Measurements from ENCODE around the gene GALNT11. TPM values are rescaled to one million over a fixed set of nuclear protein-coding genes. Genes with fewer than 3 reads are reported as not detected.

Gene GALNT11
- 10 to 100 TPM; 20.8 to 22.5 TPM for total RNA-seq

DNA sequence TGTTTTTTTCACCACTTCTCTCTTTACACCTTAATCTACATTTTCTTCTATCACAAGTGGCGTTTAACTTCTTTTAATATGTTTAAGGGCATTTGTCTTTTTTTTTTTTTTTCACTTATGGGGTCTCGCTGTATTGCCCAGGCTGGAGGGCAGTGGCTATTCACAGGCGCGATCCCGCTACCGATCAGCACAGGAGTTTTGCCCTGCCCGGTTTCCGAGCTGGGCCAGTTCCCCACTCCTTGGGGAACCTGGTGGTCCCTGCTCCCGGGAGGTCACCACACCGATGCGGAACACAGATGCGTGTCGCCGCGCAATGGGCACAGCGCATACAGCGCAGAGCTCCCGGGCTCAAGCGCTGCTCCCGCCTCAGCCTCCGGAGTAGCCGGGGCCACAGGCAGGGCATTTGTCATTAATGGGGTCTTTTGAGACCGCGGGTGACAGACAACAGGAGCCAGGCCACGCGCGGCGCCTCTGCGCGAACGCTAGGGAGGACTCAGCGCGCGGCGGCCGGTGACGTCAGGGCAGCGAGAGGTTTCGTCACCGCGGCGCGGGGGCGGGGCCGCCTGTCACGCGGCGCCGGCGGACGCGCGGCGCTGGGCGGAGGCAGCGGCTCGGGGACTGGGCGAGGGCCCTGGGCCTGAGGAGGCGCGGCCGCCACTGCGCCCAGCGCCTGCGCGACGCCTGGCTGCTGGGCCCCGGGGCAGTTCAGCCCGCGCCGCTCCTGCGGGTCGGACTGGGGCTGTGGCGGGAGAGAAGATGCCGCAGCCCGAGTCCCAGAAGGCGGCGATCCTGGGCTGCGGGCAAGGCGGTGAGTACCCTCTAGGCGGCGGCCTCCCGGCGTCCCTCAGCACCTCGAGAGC lies at the start of gene GALNT11:
TSS of gene GALNT11 (plus strand) at position 598 of the 860 bp plus-strand sequence. CDS start 68,554 bp downstream, outside the sequence.
- Mint-ChIP-seq H3K4me1 (peaks cover 35% of the 10 kb centered on the region), H3K27me3 (peaks cover 7% of the 10 kb centered on the region), H3K27ac (peak within 1 kb of the TSS; percentile 85), H3K4me3 (peak within 1 kb of the TSS; percentile 77), H3K9me3 (ENCODE audit: low read depth) (no peaks in the 10 kb centered on the region), H3K36me3 (peaks cover 27% of the 10 kb centered on the region)
- CTCF ChIA-PET: interaction anchor here (0.7 to 0.9 kb wide), 2 partner anchors 28 to 242 kb away, joined by 4 read pairs; no protein-coding TSS in a partner anchor
- peak; percentile 96 for ATAC-seq
- DNase-seq: peak; percentile 87

DNA sequence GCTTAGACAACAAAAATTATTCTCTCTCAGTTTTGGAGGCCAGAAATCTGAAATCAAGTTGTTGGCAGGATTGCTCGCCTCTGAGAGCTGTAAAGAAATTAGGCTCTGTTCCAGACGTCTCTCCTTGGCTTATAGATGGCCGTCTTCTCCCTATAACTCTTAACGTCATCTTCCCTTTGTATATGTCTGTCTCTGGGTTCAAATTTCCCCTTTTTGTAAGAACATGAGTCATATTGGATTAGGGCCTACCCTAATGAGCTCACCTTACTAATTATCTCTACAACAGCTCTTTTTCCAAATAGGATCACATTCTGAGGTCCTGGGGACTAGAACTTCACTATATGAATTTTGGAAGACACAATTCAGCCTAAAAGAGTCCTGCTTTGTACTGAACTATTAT lies 46.9 kb upstream of the GALNT11 start:
- H3K4me3 Mint-ChIP-seq: no peak overlapping the region
- H3K27me3 Mint-ChIP-seq: peaks cover 11% of the 10 kb centered on the region
- H3K9me3 Mint-ChIP-seq (ENCODE audit: low read depth): no peaks in the 10 kb centered on the region
- H3K27ac Mint-ChIP-seq: no peak overlapping the region
- CTCF ChIA-PET: interaction anchor here (0.6 kb wide), 1 partner anchor 523 kb away, joined by 3 read pairs; no protein-coding TSS in a partner anchor
- no peaks in the 10 kb centered on the region for H3K36me3 Mint-ChIP-seq
- ATAC-seq (no peak), DNase-seq (no peak)
- no peaks in the 10 kb centered on the region for H3K4me1 Mint-ChIP-seq

DNA sequence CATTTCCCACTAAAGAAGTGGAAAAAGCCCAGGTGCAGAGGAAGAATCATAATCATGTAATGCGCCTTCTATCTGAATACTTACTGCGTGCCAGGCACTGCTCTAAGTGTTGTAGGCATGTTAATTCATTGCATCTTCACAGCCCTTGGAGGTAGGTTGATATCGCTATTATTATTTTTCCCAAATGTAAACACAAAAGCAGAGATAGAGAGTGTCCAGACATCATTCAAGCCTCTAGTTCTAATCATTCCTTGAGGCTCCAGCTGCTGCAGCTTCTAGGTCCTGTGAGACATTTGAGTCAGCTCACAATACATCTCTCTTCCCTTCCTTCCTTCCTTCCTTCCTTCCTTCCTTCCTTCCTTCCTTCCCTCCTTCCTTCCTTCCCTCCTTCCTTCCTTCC lies 44.3 kb upstream of the GALNT11 start:
- Mint-ChIP-seq H3K4me1 (no peaks in the 10 kb centered on the region), H3K27ac (no peak overlapping the region), H3K9me3 (ENCODE audit: low read depth) (no peaks in the 10 kb centered on the region), H3K4me3 (no peak overlapping the region), H3K36me3 (no peaks in the 10 kb centered on the region), H3K27me3 (peaks cover 2% of the 10 kb centered on the region)
- DNase-seq (no peak), ATAC-seq (no peak)
- CTCF ChIA-PET: no interaction called here

DNA sequence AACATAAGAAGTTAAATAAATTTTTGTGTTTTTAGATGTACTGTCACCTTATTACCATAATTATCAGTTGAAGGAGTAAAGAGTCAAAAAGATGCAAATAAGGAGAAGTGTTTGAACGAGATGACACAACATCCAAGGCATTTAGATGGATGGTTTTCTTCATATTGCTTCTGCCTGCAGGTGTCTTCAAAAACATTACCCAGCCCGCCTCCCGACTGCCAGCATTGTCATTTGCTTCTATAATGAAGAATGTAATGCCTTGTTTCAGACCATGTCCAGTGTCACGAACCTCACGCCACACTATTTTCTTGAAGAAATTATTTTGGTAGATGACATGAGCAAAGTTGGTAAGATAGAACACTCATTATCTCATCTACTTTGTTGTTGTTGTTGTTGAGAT lies 42.7 kb upstream of the GALNT11 start:
- ATAC-seq (no peak), DNase-seq (no peak)
- Mint-ChIP-seq H3K27ac (no peak overlapping the region), H3K9me3 (ENCODE audit: low read depth) (no peaks in the 10 kb centered on the region), H3K4me3 (no peak overlapping the region), H3K27me3 (peaks cover 5% of the 10 kb centered on the region), H3K36me3 (no peaks in the 10 kb centered on the region), H3K4me1 (no peaks in the 10 kb centered on the region)
- CTCF ChIA-PET: no interaction called here

DNA sequence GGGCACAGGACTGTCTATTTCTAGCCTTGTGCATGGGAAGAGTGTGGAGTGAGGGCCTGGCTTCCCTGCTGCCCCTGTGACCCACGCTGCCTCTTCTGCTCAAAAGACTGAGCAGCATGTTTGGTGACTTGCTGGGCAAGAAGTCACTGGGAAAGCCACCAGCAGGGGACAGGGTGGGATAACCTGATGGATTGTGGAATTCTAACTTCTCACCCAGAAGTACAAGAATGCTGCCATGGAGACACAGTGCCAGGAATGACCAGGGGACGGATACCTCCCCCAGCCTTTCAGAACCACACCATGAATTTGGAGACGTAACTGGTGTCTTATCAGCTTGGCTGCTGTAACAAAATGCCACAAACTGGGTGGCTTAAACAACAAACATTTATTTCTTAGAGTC lies 40.9 kb upstream of the GALNT11 start:
- H3K27ac Mint-ChIP-seq: no peak overlapping the region
- CTCF ChIA-PET: no interaction called here
- peaks cover 9% of the 10 kb centered on the region for H3K27me3 Mint-ChIP-seq
- no peaks in the 10 kb centered on the region for H3K9me3 Mint-ChIP-seq (ENCODE audit: low read depth)
- H3K4me3 Mint-ChIP-seq: no peak overlapping the region
- H3K36me3 Mint-ChIP-seq: no peaks in the 10 kb centered on the region
- DNase-seq (no peak), ATAC-seq (no peak)
- no peaks in the 10 kb centered on the region for H3K4me1 Mint-ChIP-seq

DNA sequence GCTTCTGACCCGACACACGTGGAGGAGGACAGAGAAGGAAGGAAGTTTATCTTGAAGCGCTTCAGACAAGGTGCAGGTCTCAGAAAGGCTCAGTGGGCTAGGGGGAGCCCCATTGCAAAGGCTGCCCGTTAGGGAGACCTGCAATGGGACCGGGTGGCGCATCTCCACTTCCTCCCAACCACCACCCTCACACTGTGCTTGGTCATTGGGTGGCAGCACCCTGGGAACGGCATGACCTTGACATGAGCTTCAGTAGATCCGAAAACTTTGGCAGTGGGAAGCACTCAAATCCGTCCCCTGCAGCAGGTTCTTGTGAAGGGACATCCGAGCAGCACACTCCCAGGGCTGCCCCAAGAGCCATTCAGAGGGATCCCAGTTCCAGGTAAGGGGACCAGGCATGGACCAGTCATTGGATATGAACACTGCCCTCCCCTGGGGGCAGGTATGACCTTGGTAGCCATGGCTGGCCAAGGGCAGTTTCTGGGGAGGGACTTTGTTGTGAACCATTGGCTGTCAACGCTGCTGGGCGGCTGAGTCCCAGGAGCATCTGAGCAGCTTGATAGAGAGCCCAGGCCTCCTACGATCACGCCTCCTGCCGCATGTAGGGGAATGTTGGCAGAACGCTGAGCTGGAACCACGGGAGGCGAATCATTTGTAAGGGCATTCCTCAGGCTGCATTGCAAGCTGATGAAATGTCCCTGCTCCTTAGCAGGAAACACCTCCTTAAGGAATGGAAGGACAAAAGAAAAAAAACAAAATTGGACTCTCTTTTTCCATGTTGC lies 37.5 kb upstream of the GALNT11 start:
- peaks cover 5% of the 10 kb centered on the region for H3K4me1 Mint-ChIP-seq
- no peaks in the 10 kb centered on the region for H3K9me3 Mint-ChIP-seq (ENCODE audit: low read depth)
- no peaks in the 10 kb centered on the region for H3K36me3 Mint-ChIP-seq
- no peak for DNase-seq
- peaks cover 32% of the 10 kb centered on the region for H3K27me3 Mint-ChIP-seq
- ATAC-seq: no peak
- no peak overlapping the region for H3K4me3 Mint-ChIP-seq
- H3K27ac Mint-ChIP-seq: no peak overlapping the region
- CTCF ChIA-PET: no interaction called here

DNA sequence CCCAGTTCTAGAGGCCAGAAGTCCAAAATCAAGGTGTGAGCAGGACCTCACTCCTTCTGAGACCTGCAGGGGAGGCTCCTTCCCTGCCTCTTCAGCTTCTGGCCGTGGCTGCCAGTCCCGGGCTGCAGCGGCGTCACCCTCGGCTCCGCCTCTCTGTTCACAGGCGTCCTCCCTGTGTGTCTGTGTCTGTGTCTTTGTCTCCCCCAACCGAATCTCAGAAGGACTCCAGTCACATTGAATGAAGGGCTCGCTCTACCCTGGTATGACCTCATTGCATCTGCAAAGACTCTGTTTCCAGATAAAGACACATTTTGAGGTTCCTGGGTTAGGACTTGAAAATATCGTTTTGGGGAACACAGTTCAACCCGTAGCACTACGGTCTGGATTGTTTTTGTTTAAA lies 33.1 kb upstream of the GALNT11 start:
- Mint-ChIP-seq H3K9me3 (ENCODE audit: low read depth) (no peaks in the 10 kb centered on the region), H3K4me1 (peaks cover 5% of the 10 kb centered on the region), H3K4me3 (no peak overlapping the region), H3K27ac (no peak overlapping the region), H3K27me3 (peaks cover 44% of the 10 kb centered on the region), H3K36me3 (no peaks in the 10 kb centered on the region)
- CTCF ChIA-PET: no interaction called here
- peak; percentile 67 for DNase-seq
- ATAC-seq: peak; percentile 92

DNA sequence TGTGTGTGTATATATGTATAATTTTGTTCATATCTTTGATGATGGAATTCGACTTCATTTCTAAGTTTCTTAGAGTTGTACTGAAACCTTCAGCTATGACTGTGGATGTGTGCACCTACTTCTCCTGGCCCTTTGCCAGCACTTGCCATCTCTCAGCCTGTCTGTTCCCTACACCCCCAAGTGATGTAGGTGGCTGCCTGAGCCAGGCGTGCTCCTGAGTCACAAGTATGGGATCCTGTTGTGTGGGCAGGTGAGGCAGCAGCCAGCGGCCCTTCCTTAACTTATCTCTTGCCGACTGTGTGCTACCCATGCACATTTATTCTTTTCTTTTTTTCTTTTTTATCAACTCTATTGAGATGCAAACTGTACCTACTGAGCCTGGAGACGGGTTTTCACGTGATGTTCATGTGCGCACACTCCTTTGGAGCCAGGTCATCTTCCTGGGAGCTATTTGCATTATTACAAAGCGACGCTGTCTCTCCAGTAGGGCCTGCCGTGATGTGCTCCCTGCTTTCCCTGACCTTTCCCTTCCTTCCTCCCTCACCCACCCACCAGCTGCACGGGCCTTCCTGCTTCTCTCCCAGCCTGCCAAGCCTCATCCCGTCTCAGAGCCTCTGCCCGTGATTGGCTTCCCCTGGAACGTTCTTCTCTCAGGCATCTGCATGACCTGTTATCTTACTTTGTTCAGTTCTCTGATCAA lies 31.3 kb upstream of the GALNT11 start:
- H3K36me3 Mint-ChIP-seq: no peaks in the 10 kb centered on the region
- H3K9me3 Mint-ChIP-seq (ENCODE audit: low read depth): no peaks in the 10 kb centered on the region
- peaks cover 5% of the 10 kb centered on the region for H3K4me1 Mint-ChIP-seq
- CTCF ChIA-PET: no interaction called here
- peaks cover 46% of the 10 kb centered on the region for H3K27me3 Mint-ChIP-seq
- ATAC-seq: no peak
- no peak overlapping the region for H3K27ac Mint-ChIP-seq
- no peak for DNase-seq
- no peak overlapping the region for H3K4me3 Mint-ChIP-seq

DNA sequence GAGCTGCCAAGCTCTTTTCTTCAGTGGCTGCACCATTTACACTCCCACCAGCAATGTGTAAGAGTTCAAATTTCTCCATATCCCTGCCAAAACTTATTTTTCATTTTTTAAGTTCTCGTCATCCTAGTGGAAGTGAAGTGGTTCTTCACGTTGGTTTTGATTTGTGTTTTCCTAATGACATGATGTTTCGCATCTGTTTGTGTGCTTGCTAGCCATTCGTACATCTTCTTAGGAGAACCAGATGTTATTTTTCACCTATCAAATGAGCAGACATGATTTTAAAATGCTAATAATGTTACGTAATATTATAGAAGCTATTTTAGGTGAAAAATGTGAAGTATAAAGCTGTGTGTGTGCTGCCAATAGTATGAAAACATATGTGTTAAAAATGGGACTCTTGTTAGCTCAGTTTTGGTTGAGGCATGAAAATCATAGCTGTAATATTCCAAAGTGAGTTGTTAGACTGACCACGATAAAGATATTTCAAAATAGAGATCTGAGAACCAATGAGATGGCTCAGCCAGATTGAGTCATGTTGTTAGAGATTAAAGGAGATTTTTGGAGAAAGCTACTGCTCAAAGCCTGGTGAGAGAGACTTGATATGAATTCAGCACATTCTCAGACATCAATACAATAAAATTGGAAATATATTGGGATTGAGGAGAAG lies 25.9 kb upstream of the GALNT11 start:
- H3K9me3 Mint-ChIP-seq (ENCODE audit: low read depth): no peaks in the 10 kb centered on the region
- CTCF ChIA-PET: no interaction called here
- no peak overlapping the region for H3K4me3 Mint-ChIP-seq
- no peaks in the 10 kb centered on the region for H3K36me3 Mint-ChIP-seq
- ATAC-seq: no peak
- H3K27me3 Mint-ChIP-seq: peaks cover 19% of the 10 kb centered on the region
- H3K4me1 Mint-ChIP-seq: no peaks in the 10 kb centered on the region
- no peak for DNase-seq
- no peak overlapping the region for H3K27ac Mint-ChIP-seq

DNA sequence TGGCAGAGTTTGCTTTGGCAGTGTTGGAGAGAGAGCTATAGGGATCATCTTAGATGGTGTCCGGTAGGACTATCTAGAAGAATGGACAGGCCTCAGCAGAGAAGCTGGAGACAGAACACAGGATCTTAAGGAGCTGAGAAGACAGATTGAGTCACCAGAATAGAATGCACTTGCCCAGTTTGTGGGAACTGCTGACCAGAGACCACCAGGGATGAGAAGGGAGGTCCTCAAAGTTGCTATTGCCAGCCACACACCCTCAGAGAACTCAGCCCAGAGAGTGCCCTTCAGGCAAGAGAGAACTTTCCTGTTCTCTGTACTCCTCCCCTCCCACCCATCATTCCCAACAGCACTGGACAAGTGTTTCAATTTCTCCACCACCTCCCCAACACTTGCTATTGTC lies 25.3 kb upstream of the GALNT11 start:
- CTCF ChIA-PET: no interaction called here
- Mint-ChIP-seq H3K36me3 (no peaks in the 10 kb centered on the region), H3K9me3 (ENCODE audit: low read depth) (no peaks in the 10 kb centered on the region), H3K4me3 (no peak overlapping the region), H3K27ac (no peak overlapping the region), H3K4me1 (no peaks in the 10 kb centered on the region), H3K27me3 (peaks cover 16% of the 10 kb centered on the region)
- no peak for DNase-seq
- ATAC-seq: no peak

DNA sequence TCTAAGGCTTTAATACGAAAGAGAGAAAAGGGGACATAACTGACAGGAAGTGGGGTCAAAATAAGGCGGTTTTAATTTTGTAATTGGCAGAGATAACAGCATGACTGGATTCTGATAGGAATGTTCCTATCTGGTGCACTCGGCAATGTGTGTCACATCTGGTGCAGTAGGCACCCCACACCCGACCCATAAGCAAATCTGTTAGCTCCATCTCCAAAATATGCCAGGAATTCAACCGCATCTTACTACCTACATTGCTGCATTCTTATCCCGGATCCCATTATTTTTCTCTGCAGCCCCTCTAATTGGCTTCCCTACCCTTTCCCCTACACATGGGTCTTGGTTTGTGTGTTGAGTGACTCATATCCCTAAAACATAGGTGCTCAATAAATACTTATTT lies 19.1 kb upstream of the GALNT11 start:
- H3K27ac Mint-ChIP-seq: no peak overlapping the region
- CTCF ChIA-PET: no interaction called here
- no peaks in the 10 kb centered on the region for H3K4me1 Mint-ChIP-seq
- ATAC-seq (no peak), DNase-seq (no peak)
- peaks cover 10% of the 10 kb centered on the region for H3K27me3 Mint-ChIP-seq
- H3K4me3 Mint-ChIP-seq: no peak overlapping the region
- no peaks in the 10 kb centered on the region for H3K36me3 Mint-ChIP-seq
- no peaks in the 10 kb centered on the region for H3K9me3 Mint-ChIP-seq (ENCODE audit: low read depth)

DNA sequence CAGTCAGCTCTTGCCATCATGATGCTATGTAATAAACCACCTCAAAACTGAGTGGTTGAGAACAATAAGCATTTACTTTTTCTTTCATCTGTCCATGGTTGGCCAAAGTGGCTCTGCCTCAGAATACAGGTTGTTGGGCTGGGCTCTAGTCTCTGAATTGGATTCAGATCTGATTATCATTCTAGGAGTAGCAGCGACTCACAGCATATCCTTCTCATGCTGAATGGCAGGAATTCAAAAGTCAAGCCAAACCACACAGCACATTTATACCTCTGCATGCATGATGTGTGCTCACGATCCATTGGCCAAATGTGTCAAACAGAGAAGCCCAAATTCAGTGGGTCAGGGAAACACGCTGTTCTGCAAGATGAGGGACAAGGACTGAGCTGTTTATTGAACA lies 13.6 kb upstream of the GALNT11 start:
- ATAC-seq: no peak
- Mint-ChIP-seq H3K9me3 (ENCODE audit: low read depth) (no peaks in the 10 kb centered on the region), H3K4me1 (no peaks in the 10 kb centered on the region)

DNA sequence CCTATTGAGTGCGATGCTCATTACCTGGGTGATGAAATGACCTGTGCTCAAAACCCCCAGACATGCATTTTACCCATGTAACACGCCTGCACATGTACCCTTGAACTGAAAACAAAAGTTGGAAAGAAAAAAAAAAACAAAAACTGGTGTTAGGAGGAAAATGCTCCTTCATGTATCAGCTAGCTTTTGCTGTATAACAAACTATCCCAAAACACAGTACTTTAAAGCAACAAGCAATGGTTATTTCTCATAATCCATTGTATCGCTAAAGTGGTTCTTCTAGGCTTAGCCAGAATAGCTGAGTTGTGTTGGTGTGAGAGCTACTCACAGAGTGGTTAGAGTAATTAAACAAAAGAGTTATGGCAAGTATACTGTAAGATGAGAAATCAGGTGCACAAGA lies 12.2 kb upstream of the GALNT11 start:
- Mint-ChIP-seq H3K9me3 (ENCODE audit: low read depth) (no peaks in the 10 kb centered on the region), H3K36me3 (no peaks in the 10 kb centered on the region), H3K4me3 (no peak overlapping the region), H3K27ac (no peak overlapping the region), H3K4me1 (no peaks in the 10 kb centered on the region), H3K27me3 (peaks cover 4% of the 10 kb centered on the region)
- no peak for ATAC-seq
- CTCF ChIA-PET: no interaction called here
- no peak for DNase-seq

More for the DNA sequence above, 13.6 kb upstream of the GALNT11 start:
- Mint-ChIP-seq H3K27ac (no peak overlapping the region), H3K4me3 (no peak overlapping the region), H3K36me3 (no peaks in the 10 kb centered on the region), H3K27me3 (peaks cover 4% of the 10 kb centered on the region)
- DNase-seq: no peak
- CTCF ChIA-PET: no interaction called here

Measured in activated CD8-positive, alpha-beta memory T cell treated with anti-CD3 and anti-CD28 coated beads, Interleukin-2, amount 10 ng/mL, durations not matched to agents 7 days and 5 days (primary cell).